Tibial nerve (tissue), 4 donors: ENCODE measurements around the gene FAM83F. TPM values are rescaled to one million over a fixed set of nuclear protein-coding genes. Genes with fewer than 3 reads are reported as not detected.

ENCODE experiments used
- DNase-seq, 2 donors: peaks; one replicate each; pipeline ENCODE4 v3.0.0-alpha.2; 2019; ENCODE audit warnings: low spot score in 2 of 2
- H3K27ac ChIP-seq, 4 donors: fragments of 200-600 bp; sonication (generic) in 3 of 4; one replicate each; pipeline ENCODE4 v1.5.1; 2017 to 2019; ENCODE audit warnings: mild to moderate bottlenecking in 1 of 4
- H3K27me3 ChIP-seq, 2 donors: fragments of 200-600 bp; sonication (generic) in 1 of 2; one replicate each; pipeline versions ENCODE4 v1.5.1 to v1.6.0; 2017 to 2019
- H3K36me3 ChIP-seq, 3 donors: fragments of 200-600 bp; sonication (generic); one replicate each; pipeline ENCODE4 v1.5.1; 2018 to 2019
- H3K4me1 ChIP-seq, 4 donors: fragments of 200-600 bp; sonication (generic) in 3 of 4; one replicate each; pipeline ENCODE4 v1.5.1; 2017 to 2019
- H3K4me3 ChIP-seq, 4 donors: fragments of 200-600 bp; sonication (generic) in 3 of 4; one replicate each; pipeline ENCODE4 v1.5.1; 2017 to 2019; ENCODE audit warnings: mild to moderate bottlenecking in 1 of 4, moderate library complexity in 1 of 4
- H3K9me3 ChIP-seq, 4 donors: fragments of 200-600 bp; sonication (generic) in 3 of 4; one replicate each; pipeline ENCODE4 v1.5.1; 2017 to 2019
- EP300 ChIP-seq, 2 donors: sonication (generic); formaldehyde crosslinking; IDR thresholded peaks; one replicate each; pipeline ENCODE4 v1.6.1; 2017; ENCODE audit warnings: antibody characterized with exemption in 2 of 2, mild to moderate bottlenecking in 1 of 2
- POLR2A ChIP-seq, 2 donors: fragments of 450-650 bp; IDR thresholded peaks; one replicate each; pipeline ENCODE4 v1.6.1; 2017; ENCODE audit warnings: antibody characterized with exemption in 2 of 2, mild to moderate bottlenecking in 2 of 2, moderate library complexity in 2 of 2
- WGBS, 2 donors: methylation state at CpG; one replicate each; pipeline ENCODE4 v1.1.5; 2018; 5-methylcytosine and 5-hydroxymethylcytosine counted together
- total RNA-seq, 4 donors: library from RNA; depleted of rRNA; stranded (reverse); fragments of >200 nt; gene quantifications; one replicate each; pipeline ENCODE4 v1.1.0, GENCODE V29; 2016
- TF ChIP-seq, protein P1 (sequence below), 5 experiments: fragments of 200-600 bp in 3 of 5; fragments of 450-650 bp in 2 of 5; sonication (generic) in 3 of 5; IDR thresholded peaks; one replicate each; pipeline ENCODE4 v1.5.1; 2016 to 2019; ENCODE audit warnings: antibody characterized with exemption in 5 of 5, mild to moderate bottlenecking in 3 of 5, moderate library complexity in 2 of 5

FAM83F gene
- total RNA-seq, 4 donors from 2014 or later: 8.2 to 11.2 (median 9.8) TPM

DNA sequence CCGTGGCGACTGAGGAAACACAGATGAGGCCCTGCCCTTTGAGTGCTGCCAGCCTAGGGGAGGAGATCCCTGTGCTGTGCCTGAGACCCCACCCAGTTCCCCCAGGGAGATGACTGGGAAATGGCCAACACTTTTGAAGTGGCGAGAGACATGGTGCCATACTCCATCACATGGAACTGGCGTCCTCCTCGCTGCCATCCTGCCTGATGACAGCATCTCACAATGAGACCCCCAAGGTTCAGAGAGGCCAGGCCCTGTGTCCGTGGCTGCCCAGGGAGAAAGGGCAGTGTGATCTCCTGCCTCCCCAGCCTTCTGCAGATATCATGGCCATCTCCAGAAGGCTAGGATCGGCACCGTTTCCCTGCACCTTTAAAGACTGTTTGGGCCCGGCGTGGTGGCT lies 31.1 kb downstream of the FAM83F start:
- no peak overlapping the region for H3K4me3 ChIP-seq
- H3K9me3 ChIP-seq: no peaks in the 10 kb centered on the region
- TF ChIP-seq, protein P1, sequence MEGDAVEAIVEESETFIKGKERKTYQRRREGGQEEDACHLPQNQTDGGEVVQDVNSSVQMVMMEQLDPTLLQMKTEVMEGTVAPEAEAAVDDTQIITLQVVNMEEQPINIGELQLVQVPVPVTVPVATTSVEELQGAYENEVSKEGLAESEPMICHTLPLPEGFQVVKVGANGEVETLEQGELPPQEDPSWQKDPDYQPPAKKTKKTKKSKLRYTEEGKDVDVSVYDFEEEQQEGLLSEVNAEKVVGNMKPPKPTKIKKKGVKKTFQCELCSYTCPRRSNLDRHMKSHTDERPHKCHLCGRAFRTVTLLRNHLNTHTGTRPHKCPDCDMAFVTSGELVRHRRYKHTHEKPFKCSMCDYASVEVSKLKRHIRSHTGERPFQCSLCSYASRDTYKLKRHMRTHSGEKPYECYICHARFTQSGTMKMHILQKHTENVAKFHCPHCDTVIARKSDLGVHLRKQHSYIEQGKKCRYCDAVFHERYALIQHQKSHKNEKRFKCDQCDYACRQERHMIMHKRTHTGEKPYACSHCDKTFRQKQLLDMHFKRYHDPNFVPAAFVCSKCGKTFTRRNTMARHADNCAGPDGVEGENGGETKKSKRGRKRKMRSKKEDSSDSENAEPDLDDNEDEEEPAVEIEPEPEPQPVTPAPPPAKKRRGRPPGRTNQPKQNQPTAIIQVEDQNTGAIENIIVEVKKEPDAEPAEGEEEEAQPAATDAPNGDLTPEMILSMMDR (IDR thresholded peaks at IDR 0.05): no peak
- TF ChIP-seq EP300 (IDR thresholded peaks at IDR 0.05) (no peak), POLR2A (IDR thresholded peaks at IDR 0.05) (no peak)
- peaks cover 0 to 30% (median 4%) of the 10 kb centered on the region in 4 donors for H3K4me1 ChIP-seq
- H3K27ac ChIP-seq: peak overlapping the region in 1 of 4 donors; percentile 14
- 81 to 93% methylated on average over 7 to 10 of the region's 10 CpGs for WGBS, 2 donors
- H3K27me3 ChIP-seq: no peaks in the 10 kb centered on the region
- H3K36me3 ChIP-seq: peaks cover 0 to 26% (median 0%) of the 10 kb centered on the region in 3 donors
- no peak for DNase-seq

DNA sequence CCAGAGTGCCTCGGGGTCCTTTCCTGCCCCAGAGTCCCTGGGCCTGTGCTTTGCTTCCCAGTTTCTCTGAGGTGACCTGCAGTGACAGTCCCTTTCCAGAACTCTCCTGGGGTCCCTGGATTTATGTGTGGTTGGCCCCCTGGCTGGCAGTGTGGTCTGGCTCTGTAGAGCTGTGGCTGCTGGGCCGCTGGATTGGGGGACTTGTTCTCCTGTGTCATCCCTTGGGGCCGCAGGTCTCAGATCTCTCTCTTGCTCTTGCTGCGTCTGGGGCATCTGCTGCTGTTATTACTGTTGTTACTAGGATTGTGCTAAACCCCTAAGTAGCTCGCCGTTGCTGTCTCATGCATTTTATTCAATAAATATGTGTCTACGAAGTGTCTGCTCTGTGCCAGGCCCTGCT lies 31.9 kb downstream of the FAM83F start:
- no peak for DNase-seq

DNA sequence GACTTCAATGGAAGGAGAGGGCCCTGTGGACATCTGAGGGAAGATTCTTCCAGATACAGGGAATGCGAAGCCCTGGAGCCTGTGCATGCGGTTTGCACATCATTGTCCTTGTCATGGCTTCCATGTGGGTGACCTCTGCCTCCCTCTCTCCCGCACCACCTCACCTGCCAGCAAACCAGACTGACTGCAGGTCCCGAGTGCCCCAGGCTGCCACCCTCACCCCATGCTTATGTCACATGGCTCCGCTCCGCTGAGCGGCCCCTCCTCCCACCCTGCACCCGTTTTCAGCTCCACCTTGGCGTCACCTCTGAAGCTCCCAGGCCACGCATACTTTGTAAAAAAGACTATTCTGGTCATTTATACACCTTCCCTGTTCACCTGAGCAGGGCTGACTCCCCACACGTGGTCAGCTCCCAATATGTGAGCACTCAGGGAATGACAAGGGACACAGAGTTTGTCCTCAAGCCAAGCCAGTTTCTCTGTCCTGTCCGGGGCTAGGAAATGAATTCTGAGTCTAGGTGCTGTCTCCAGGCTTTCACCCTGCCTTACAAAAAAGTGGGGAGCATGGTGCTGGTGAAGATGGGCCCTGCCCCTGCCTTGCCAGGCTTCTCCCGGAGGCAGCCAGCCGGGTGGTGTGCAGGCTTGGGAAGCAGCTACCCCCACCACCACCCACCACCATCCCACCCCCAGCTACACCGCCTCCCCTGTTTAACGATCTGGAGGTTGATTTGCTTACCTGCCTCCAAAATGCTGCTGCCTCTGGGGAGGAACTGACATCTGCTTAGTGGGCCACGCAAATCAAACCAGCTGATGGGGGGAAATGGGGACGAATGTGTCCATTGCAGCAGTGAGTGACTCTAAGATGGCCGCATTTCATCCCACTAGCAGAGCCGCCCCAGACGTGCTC lies 32.7 kb downstream of the FAM83F start:
- 80 to 81% methylated on average over 19 to 21 of the region's 21 CpGs for WGBS, 2 donors
- peaks cover 0 to 26% (median 4%) of the 10 kb centered on the region in 4 donors for H3K4me1 ChIP-seq

More for the DNA sequence above, 31.9 kb downstream of the FAM83F start:
- Histone ChIP-seq H3K9me3 (no peaks in the 10 kb centered on the region), H3K27me3 (no peaks in the 10 kb centered on the region), H3K27ac (peak overlapping the region in 1 of 4 donors; percentile 11), H3K36me3 (peaks cover 0 to 18% (median 0%) of the 10 kb centered on the region in 3 donors), H3K4me1 (peaks cover 0 to 30% (median 4%) of the 10 kb centered on the region in 4 donors), H3K4me3 (no peak overlapping the region)
- TF ChIP-seq, protein P1 (IDR thresholded peaks at IDR 0.05): no peak
- no peak for TF ChIP-seq POLR2A (IDR thresholded peaks at IDR 0.05)
- TF ChIP-seq EP300 (IDR thresholded peaks at IDR 0.05): no peak
- 78 to 88% methylated on average over 7 of the region's 7 CpGs for WGBS, 2 donors

DNA sequence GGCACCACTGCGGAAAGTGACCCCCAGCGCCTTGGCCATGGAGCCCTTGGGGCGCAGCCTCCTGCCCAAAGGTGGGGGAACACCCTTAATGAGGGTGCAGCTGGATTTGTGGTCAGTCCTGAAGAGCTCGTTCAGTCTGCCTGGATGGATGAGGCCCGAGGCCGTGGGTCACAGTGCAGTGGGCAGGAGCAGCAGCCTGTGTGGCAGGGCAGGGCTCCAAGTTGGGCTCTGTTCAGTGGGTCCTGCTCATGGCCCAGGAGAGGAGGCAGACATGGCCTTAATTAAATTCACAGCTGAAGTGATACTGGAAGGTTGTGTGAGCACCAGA lies 33.3 kb downstream of the FAM83F start:
- Histone ChIP-seq H3K36me3 (peaks cover 0 to 12% (median 0%) of the 10 kb centered on the region in 3 donors), H3K4me1 (peaks cover 0 to 22% (median under 1%) of the 10 kb centered on the region in 4 donors), H3K27me3 (no peaks in the 10 kb centered on the region), H3K27ac (peak overlapping the region in 1 of 4 donors; percentile 52), H3K4me3 (no peak overlapping the region), H3K9me3 (no peaks in the 10 kb centered on the region)
- no peak for DNase-seq
- 73 to 75% methylated on average over 6 of the region's 6 CpGs for WGBS, 2 donors
- TF ChIP-seq, protein P1 (IDR thresholded peaks at IDR 0.05): no peak
- no peak for TF ChIP-seq POLR2A (IDR thresholded peaks at IDR 0.05)
- no peak for TF ChIP-seq EP300 (IDR thresholded peaks at IDR 0.05)

More for the DNA sequence above, 32.7 kb downstream of the FAM83F start:
- Histone ChIP-seq H3K36me3 (peaks cover 0 to 12% (median 0%) of the 10 kb centered on the region in 3 donors), H3K9me3 (no peaks in the 10 kb centered on the region), H3K27me3 (no peaks in the 10 kb centered on the region), H3K4me3 (no peak overlapping the region), H3K27ac (peak overlapping the region in 1 of 4 donors; percentile 52)
- TF ChIP-seq EP300 (IDR thresholded peaks at IDR 0.05) (no peak), POLR2A (IDR thresholded peaks at IDR 0.05) (no peak)
- TF ChIP-seq, protein P1 (IDR thresholded peaks at IDR 0.05): no peak
- no peak for DNase-seq
